DMS79 treated with DMSO at 0.1 percent for 48 hours (cell line): ENCODE data around the gene OAS2.

Experiments used
- DNase-seq: peaks from one replicate; lab custom pipeline; 2025; lab: John Stamatoyannopoulos, UW

Gene OAS2, protein sequence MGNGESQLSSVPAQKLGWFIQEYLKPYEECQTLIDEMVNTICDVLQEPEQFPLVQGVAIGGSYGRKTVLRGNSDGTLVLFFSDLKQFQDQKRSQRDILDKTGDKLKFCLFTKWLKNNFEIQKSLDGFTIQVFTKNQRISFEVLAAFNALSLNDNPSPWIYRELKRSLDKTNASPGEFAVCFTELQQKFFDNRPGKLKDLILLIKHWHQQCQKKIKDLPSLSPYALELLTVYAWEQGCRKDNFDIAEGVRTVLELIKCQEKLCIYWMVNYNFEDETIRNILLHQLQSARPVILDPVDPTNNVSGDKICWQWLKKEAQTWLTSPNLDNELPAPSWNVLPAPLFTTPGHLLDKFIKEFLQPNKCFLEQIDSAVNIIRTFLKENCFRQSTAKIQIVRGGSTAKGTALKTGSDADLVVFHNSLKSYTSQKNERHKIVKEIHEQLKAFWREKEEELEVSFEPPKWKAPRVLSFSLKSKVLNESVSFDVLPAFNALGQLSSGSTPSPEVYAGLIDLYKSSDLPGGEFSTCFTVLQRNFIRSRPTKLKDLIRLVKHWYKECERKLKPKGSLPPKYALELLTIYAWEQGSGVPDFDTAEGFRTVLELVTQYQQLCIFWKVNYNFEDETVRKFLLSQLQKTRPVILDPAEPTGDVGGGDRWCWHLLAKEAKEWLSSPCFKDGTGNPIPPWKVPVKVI

DNA sequence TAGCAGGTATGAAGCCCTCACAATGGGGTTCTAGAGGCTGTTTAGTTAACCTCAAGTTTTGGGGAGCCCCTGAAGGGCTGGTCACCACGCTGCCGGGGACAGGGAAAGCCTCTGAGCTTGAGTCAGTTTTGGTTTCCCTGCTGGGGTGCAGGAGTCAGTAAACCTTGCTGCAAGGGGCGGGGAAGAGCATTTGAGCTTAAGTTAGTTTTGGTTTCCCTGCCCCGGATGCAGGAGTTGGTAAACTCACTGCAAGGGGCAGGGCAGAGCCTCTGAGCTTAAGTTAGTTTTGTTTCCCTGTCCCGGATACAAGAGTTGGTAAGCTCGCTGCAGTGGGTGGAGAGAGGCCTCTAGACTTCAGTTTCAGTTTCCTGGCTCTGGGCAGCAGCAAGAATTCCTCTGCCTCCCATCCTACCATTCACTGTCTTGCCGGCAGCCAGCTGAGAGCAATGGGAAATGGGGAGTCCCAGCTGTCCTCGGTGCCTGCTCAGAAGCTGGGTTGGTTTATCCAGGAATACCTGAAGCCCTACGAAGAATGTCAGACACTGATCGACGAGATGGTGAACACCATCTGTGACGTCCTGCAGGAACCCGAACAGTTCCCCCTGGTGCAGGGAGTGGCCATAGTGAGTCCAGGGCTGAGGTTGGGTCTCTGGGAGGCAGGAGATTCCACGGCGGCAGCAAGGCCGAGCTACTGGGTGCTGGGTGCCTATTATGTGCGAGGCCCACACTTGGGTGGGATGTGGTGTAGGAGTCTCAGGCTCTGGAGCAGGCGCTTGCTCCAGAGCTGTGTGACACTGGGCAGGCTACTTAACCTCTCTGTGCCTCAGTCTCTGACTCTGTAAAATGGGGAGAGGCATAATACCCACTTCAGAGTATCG, at the start of gene OAS2:
TSS of gene OAS2 (plus strand) at position 357 of the 878 bp plus-strand sequence. CDS start at position 447, 90 bp downstream.
- no peak for DNase-seq

DNA sequence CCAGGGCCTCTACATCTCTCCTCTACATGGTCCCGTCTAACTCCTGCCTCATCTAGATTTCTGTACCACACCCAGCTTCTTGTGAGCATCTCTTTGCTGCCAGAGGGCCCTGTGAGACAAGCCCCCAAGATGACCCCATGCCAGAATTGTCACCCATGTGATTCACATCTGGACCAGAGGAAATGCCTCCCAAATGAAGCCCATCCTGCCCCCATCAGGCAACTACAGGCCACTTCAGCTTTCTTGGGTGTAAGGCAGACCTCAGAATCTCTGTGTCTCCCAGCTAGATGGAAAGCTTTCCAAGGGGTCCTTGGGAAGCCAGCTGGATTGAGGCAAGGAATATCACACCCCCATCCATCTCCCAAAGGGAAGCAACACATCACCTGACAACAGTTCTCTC, 49.3 kb upstream of the OAS2 start:
- no peak for DNase-seq

DNA sequence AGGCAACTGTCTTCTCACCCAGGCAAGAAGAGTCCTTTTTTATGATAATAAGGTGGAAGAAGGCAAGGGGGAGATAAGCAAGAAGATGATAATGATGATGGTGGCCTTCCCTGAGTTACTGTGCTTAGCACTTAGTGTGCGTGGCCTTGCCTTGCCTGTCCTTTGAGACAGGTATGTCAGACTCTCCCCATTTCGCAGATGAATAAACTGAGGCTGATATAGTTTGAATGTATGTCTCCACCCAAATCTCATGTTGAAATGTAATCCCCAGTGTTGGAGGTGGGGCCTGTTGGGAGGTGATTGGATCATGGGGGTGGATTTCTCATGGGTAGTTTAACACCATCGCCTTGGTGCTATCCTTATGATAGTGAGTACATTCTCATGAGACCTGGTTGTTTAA, 48.6 kb upstream of the OAS2 start:
- no peak for DNase-seq

DNA sequence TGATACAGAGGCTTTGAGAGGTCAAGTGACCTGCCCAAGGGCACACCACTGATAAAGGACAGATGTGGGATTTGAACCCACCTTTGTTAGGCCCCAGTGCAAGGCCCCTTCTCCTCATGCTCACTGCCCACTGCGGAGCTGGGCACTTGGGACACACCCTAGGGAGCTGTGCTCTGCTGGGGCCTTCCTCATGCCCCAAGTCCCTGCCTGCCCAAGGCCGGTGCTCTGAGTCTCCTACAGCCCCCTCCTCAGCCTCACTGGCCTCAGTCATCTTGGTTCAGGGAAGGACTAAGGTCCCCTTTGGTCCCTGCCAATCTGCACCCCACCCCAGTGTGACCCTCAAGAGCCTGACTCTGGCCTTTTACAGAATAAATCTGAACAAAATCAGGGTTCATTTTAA, 48.0 kb upstream of the OAS2 start:
- no peak for DNase-seq

DNA sequence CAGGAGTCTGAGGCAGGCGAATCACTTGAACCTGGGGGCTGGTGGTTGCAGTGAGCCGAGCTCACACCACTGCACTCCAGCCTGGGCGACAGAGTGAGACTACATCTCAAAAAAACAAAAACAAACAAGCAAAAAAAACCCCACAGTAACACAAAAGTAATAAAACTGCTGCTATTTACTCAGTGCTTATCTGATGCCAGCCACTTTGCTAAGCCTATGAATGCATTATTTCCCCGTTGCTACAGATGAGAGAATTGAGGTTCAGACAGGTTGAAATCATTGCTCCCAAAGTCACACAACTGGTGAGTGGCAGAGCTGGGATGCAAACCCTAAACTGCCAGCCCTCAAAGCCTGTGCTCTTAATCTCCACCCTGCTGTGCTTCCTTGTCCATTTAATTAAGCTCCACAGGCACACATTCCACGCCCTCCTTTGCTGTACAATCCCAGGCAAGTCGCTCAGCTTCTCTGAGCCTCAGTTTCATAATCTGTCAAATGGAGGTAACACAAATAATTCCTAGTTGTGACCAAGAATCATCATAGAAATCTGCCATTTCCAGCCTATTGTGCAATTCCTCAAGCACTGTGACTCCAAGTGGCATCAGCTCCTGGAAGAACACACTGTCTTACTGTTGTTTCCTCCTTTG, 45.7 kb upstream of the OAS2 start:
- no peak for DNase-seq

DNA sequence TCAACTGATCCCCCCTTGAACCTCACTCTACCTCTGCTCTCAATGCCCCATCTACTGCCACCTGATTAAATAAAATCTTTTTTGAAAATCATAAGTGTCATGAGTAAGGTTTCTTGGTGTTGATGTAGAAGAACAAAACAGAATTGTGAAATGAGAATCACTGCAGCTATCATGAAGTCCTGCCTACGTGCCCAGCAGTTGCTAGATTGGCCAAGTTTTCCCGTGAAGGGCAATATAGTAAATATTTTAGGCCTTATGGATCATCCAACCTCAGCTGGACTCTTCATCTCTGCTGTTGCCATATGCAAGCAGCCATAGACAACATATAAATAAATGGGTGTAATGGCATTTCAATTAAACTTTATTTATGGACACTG, 45.2 kb upstream of the OAS2 start:
- DNase-seq: no peak

DNA sequence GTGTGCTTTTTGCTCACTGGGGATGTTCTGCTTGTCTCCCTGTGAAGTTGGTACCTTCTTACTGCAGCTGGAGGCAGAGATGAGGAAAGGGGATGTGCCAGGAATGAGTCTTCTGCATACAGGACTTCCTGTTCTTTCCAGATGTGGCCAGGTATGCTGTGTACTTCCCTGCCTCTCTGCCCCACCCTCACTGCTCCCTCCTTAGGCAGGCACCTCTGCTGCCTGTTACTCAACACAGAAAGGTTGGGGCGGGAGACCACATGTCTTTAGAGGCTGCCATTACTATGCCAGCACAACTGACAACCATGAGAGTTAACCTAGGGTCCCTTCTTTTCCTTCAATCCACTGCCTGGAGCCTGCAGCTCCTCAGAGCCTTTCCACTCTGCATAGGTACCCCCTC, 42.1 kb upstream of the OAS2 start:
- DNase-seq: no peak

DNA sequence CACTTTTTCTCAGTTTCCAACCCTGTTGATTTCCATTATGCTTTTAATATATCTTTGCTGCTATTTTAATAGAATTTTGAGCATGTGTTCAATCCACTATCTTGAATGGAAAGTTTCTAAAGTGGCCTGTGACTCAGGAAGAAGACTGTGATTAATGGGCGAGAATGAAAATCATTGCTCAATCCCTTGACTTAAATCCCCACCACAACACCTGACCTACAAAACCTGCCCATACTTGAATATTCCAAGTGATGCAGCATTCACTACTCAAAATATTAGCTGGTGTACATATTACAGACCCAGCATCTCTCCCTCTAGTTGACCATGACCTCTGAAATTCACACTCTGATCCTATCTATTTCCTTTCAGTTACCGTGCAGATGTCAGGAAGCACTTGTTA, 41.4 kb upstream of the OAS2 start:
- no peak for DNase-seq

DNA sequence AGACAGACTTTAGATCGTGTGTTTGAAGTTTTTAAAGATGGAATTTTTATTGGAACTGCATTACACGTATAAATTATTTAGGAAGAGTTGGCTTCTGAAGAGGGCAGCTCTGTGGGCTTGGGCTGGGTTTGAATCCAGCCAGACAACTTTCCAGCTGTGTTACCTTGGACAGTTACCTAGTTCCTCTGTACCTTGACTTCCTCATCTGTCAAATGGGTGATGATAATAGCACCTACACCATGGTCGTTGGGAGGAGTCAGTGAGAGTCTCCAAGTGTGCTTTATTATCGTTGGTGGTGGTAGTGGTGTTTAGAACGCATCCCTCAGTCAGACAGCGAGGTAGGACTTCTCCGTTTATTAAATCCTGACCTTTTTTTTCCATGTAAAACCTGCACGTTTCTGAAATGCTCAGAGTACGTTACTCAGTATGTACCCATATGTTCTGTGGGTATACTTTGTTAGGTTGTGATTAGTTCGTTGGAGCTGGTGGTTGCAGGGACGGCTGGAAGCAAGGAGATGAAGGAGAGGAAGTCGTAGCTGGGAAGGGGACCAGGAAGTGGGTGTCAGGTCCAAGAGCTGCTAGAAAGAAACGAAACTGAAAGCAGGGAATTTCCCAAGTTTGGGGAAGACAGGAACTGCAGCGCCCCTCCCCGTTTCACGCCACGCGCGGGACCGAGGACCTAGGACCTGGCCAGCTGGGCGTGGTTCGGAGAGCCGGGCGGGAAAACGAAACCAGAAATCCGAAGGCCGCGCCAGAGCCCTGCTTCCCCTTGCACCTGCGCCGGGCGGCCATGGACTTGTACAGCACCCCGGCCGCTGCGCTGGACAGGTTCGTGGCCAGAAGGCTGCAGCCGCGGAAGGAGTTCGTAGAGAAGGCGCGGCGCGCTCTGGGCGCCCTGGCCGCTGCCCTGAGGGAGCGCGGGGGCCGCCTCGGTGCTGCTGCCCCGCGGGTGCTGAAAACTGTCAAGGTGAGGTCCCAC, 40.3 kb upstream of the OAS2 start, which contains the start of gene OAS3:
TSS of gene OAS3 (plus strand) at position 734 of the 979 bp plus-strand sequence. CDS start at position 791, 57 bp downstream.
- peak; percentile 46 for DNase-seq

DNA sequence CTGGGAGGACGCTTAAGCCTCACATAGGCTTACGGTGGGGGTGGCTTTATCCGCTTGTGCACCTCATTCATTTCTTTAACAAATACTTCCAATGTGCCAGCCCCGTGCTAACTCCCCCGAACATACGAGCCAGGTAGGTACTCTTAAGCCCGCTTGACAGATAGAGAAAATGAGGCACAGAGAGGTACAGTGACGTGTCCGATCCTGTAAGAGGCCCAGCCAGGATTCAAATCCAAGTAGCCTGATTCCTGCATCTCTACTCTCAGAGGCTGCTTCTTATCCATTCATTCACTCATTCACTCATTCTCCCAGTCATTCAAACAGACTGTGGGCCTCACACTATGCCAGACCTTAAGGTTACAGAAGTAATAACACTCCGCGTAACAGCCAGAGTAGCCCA, 39.6 kb upstream of the OAS2 start:
- peak; percentile 6 for DNase-seq

DNA sequence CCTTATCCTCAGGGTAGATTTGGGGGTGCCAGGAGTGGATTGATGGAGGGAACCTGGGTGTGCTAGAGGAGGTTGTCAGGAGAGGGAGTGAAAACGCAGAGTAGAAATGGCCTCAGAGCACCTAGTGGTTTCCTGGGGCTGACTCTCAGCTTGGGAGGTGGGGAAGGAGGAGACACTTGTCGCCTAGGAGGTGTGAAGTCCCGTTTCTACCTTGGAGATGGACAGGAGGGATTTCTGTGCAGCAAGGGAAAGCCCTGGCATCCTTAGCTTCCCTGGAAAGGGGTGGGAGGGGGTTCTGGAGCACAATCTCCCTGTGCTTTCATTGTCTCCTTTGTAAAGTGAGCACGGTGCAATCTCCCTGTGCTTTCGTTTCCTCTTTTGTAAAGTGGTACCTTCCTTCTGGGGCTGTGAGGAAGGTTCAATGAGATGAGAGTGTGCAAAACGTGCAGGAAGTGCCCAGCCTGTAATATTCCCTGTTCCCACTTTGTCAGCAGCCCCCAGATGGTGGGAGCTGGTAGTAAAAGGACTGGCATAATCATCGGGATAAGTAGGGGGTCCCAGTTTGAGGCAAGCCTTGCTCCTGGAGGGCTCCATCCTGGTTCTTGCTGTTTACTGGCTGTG, 38.4 kb upstream of the OAS2 start:
- no peak for DNase-seq

DNA sequence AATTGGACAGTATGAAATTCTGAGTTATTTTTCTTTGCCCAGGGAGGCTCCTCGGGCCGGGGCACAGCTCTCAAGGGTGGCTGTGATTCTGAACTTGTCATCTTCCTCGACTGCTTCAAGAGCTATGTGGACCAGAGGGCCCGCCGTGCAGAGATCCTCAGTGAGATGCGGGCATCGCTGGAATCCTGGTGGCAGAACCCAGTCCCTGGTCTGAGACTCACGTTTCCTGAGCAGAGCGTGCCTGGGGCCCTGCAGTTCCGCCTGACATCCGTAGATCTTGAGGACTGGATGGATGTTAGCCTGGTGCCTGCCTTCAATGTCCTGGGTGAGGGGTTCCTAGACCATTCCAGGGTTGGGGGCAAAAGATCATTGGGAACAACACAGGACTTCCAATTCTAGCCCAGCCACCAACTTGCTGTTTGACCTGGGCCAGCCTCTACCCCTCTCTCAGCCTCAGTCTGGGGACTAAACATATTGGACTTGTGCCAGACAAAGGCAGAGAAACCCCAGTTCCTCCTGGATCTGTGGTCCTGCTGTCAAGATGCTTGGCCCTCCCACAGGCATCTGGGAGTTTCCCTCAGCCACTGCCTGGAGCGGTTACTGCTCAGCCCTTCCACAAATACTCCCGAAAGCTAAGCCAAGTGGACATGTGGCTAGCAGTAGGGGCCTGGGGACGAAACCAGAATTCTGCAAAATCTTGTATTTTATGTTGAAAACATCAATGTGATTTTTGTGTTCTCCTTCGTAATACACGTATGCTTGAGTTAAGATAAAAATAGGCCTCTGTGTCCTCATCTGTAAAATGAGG, 36.6 kb upstream of the OAS2 start:
- no peak for DNase-seq

DNA sequence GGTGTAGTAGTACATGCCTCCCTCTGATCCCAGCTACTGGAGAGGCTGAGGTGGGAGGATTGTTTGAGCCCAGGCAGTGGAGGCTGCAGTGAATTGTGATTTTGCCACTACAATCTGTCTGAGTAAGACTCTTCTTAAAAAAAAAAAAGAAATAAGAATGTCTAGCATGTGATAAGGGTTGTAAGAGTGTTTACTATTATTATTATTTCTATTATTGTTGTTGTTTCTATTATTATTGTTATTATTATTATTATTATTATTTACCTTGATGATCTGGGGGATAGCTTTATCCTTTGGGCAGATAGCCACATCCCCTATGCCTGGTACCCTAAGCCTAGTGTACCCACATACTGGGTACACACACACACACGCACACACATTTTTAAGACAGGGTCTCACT, 35.7 kb upstream of the OAS2 start:
- no peak for DNase-seq

DNA sequence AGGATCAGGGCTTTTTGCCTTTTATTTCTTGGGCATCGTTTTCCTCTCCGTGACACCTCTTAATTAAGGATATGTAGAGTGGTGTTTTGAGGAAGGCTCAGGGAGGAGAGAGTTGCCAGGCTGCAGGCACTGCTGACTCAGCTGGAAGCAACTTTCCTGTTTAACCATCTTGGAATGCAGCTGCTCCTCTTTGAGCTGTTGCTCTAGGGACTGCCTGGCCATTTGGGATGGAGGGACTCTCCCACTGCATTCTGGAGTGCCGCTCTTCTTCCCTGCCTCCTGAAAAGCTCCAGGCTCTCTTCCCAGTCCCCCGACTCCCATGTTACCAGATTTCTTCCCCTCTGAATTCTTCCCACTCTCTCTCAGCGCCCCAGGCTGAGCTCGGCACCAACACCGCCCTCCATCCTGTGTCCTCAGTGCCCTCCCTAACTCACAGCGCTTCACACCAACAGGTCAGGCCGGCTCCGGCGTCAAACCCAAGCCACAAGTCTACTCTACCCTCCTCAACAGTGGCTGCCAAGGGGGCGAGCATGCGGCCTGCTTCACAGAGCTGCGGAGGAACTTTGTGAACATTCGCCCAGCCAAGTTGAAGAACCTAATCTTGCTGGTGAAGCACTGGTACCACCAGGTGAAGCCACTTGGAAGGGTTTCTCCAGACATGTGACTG, 34.2 kb upstream of the OAS2 start:
- no peak for DNase-seq

DNA sequence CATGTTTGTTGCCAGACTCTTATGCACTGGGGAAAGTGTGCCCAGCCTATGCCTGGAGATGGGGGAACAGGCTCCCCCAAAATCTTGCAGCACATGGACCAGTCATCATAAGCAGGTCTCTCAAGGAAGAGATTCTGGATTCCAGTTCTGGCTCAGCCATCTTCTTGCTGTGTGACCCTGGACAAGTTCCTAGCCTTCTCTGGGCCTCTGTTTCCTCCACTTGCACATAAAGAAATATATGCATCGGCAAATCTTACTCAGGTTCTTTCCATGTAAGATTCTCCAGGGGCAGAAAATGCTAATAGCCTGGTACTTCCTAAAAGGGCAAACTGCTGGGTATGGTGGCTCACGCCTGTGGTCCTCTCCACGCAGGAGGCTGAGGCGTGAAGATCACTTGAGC, 32.8 kb upstream of the OAS2 start:
- DNase-seq: no peak

DNA sequence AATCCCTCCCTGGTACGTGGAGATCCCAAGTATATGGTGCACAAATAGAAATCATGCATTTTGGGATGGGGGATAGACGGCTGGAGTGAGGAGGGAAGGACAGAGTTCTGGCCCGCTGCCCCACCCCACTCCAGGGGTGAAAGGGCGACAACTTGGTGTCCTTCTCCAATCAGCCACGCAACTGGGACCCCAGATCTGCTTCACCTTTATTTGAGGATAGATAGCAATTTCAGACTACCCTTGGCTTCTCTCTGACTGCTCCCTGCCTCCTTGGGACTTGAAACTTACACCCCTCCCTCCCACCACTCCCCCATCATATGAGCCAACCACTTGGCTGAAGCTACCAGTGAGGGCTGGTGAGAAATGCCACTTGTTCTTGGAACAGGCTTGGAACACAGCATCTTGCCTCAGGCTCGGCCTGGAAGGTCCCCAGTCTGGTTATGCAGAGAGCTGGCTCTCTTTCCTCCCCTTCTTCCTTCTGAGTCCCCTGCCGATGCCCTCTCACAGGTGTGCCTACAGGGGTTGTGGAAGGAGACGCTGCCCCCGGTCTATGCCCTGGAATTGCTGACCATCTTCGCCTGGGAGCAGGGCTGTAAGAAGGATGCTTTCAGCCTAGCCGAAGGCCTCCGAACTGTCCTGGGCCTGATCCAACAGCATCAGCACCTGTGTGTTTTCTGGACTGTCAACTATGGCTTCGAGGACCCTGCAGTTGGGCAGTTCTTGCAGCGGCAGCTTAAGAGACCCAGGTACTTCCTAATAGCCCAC, 31.9 kb upstream of the OAS2 start:
- DNase-seq: no peak

DNA sequence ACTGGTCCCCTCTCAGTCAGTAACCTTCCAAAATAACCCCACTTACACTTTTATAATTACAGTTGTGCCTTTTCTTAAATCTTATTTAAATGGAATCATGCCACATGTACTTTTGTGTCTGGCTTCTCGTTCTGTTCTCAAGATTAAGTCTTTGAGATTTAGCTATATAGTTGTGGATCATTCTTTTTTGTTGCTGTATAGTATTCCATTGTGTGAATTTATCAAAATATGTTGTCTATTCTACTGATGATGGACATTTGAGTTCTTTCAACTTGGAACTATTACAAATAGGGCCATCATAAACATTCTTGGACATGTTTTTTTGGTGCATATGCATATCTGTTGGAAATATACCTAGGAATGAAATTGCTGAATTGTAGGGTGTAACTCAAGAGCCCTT, 31.0 kb upstream of the OAS2 start:
- no peak for DNase-seq

DNA sequence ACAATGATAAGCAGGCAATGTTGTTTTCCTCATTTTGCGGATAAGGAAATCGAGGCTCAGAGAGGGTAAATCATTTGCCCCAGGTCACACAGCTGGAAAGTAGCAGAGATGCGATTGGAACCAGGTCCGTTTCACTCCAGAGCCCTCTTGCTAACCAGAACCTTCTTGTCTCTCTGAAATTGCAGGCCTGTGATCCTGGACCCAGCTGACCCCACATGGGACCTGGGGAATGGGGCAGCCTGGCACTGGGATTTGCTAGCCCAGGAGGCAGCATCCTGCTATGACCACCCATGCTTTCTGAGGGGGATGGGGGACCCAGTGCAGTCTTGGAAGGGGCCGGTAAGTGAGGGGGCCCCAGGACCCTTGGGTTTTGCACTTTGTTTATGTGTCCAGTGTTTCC, 30.6 kb upstream of the OAS2 start:
- DNase-seq: no peak
